ENCODE measurements around the gene PTRH2. TPM values are rescaled to one million over a fixed set of nuclear protein-coding genes. Genes with fewer than 3 reads are reported as not detected.

Gene PTRH2
- total RNA-seq, 4 donors from 2014 or later: 9.6 to 27.4 (median 21.7) TPM

- Histone ChIP-seq H3K9me3 (no peaks in the 10 kb centered on the region), H3K4me3 (replicated peaks in 1 of 3) (peak overlapping the region in 2 of 3 donors; percentile 51 to 60), H3K27me3 (no peaks in the 10 kb centered on the region), H3K4me1 (peaks cover 20 to 29% of the 10 kb centered on the region in 2 donors), H3K27ac (peak overlapping the region; percentile 58 to 92 (median 80)), H3K36me3 (no peaks in the 10 kb centered on the region)
- DNase-seq: no peak
- intact Hi-C loops (cut with DNase I): loop anchor here (10.0 kb wide), 1 partner anchor 83 kb away; no protein-coding TSS in a partner anchor
- TF ChIP-seq POLR2A (IDR thresholded peaks at IDR 0.05): no peak
- no peak for TF ChIP-seq CTCF (IDR thresholded peaks at IDR 0.05)
- WGBS, 2 donors: 1 to 2% methylated on average over 14 to 15 of the region's 15 CpGs
Measured at GRCh38 chr17:59707971-59708430, 771 bp upstream of the PTRH2 start.

DNA sequence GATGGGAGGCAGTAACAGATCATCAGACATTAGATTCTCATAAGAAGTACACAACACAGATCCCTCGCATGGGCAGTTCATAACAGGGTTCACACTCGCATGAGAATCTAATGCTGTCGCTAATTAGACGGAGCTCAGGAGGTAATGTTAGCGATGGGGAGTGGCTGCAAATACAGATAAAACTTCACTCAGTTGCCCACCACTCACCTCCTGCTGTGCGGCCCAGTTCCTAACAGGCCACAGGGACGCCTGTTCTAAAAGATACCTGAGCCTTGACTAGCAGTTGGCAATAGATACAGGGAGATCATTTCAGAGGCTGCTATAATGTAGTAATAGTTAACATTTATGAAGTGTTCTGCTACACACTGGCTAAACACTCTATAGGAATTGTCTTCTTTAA is 4.9 kb downstream of the PTRH2 start:
- no peak for TF ChIP-seq POLR2A (IDR thresholded peaks at IDR 0.05)
- TF ChIP-seq CTCF (IDR thresholded peaks at IDR 0.05): no peak
- no peaks in the 10 kb centered on the region for H3K9me3 ChIP-seq
- 96% methylated on average over 7 of the region's 7 CpGs for WGBS, 2 donors
- intact Hi-C loops (cut with DNase I): loop anchor here (10.0 kb wide), 1 partner anchor 78 kb away; no protein-coding TSS in a partner anchor
- no peak for DNase-seq
- H3K27ac ChIP-seq: no peak overlapping the region
- peaks cover 5 to 9% of the 10 kb centered on the region in 2 donors for H3K36me3 ChIP-seq
- peaks cover 10 to 15% of the 10 kb centered on the region in 2 donors for H3K4me1 ChIP-seq
- no peak overlapping the region for H3K4me3 ChIP-seq (replicated peaks in 1 of 3)
- H3K27me3 ChIP-seq: no peaks in the 10 kb centered on the region

- Histone ChIP-seq H3K36me3 (peaks cover 19 to 24% of the 10 kb centered on the region in 2 donors), H3K4me3 (replicated peaks in 1 of 3) (no peak overlapping the region), H3K27me3 (no peaks in the 10 kb centered on the region), H3K27ac (no peak overlapping the region), H3K9me3 (no peaks in the 10 kb centered on the region), H3K4me1 (no peaks in the 10 kb centered on the region)
- intact Hi-C loops (cut with DNase I): loop anchor here (10.0 kb wide), 1 partner anchor 75 kb away; no protein-coding TSS in a partner anchor
- no peak for DNase-seq
- WGBS, 2 donors: 94 to 96% methylated on average over 6 of the region's 6 CpGs
- TF ChIP-seq POLR2A (IDR thresholded peaks at IDR 0.05) (no peak), CTCF (IDR thresholded peaks at IDR 0.05) (no peak)
Measured at GRCh38 chr17:59699786-59700185, 7.4 kb downstream of the PTRH2 start.

- WGBS, 2 donors: 94 to 97% methylated on average over 7 of the region's 7 CpGs
- intact Hi-C loops (cut with DNase I): no loop called here
- H3K27me3 ChIP-seq: no peaks in the 10 kb centered on the region
- peaks cover 25 to 27% of the 10 kb centered on the region in 2 donors for H3K36me3 ChIP-seq
- no peak overlapping the region for H3K27ac ChIP-seq
- no peak for DNase-seq
- H3K4me3 ChIP-seq (replicated peaks in 1 of 3): no peak overlapping the region
- no peak for TF ChIP-seq POLR2A (IDR thresholded peaks at IDR 0.05)
- no peak for TF ChIP-seq CTCF (IDR thresholded peaks at IDR 0.05)
- H3K4me1 ChIP-seq: no peaks in the 10 kb centered on the region
- no peaks in the 10 kb centered on the region for H3K9me3 ChIP-seq
Measured at GRCh38 chr17:59699218-59699617, 8.0 kb downstream of the PTRH2 start.

DNA sequence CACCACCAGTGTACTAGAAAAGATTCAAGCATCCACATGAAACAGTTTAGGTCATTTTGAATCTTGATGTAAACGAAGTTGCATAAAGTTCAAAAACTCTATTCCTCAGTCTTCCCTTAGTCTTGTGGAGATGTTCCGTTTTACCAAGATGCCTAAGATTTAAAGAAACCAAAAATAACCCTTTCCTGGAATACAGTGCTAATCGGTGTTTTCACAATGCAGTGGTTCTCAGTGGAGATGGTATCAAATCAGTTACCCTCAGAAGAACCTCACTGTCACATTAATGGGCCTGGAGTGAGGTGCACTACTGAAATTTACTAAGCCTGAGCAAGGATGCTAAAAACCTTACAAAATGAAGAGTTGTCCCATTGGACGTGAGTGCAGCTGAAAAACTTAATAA is 9.1 kb downstream of the PTRH2 start:
- no peaks in the 10 kb centered on the region for H3K27me3 ChIP-seq
- H3K27ac ChIP-seq: no peak overlapping the region
- DNase-seq: no peak
- intact Hi-C loops (cut with DNase I): no loop called here
- H3K36me3 ChIP-seq: peaks cover 35 to 37% of the 10 kb centered on the region in 2 donors
- TF ChIP-seq POLR2A (IDR thresholded peaks at IDR 0.05): no peak
- no peak for TF ChIP-seq CTCF (IDR thresholded peaks at IDR 0.05)
- WGBS, 2 donors: 81 to 89% methylated on average over 4 of the region's 4 CpGs
- H3K4me3 ChIP-seq (replicated peaks in 1 of 3): no peak overlapping the region
- no peaks in the 10 kb centered on the region for H3K9me3 ChIP-seq
- no peaks in the 10 kb centered on the region for H3K4me1 ChIP-seq
